Coronary artery (tissue), 2 donors: ENCODE data around the gene MCM3AP.

Source experiments
- DNase-seq: peaks from one replicate; pipeline ENCODE4 v3.0.0-alpha.2; 2017; ENCODE audit warnings: low spot score
- H3K27ac ChIP-seq, 2 donors: fragments of 200-600 bp; sonication (generic); one replicate each; pipeline ENCODE4 v1.5.1; 2016 to 2019
- H3K4me3 ChIP-seq: fragments of 200-600 bp; sonication (generic); 2 replicates; pipeline ENCODE4 v1.5.1; 2016; ENCODE audit warnings: mild to moderate bottlenecking, moderate library complexity
- TF ChIP-seq, protein P1 (sequence below): fragments of 200-600 bp; sonication (generic); IDR thresholded peaks from one replicate; pipeline ENCODE4 v1.5.1; 2019; ENCODE audit warnings: antibody characterized with exemption

Gene MCM3AP

GRCh38 chr21:46256501-46256994, 28.9 kb downstream of the MCM3AP start:
- Histone ChIP-seq H3K27ac (no peak overlapping the region), H3K4me3 (no peak overlapping the region)
- no peak for DNase-seq
- TF ChIP-seq, protein P1, sequence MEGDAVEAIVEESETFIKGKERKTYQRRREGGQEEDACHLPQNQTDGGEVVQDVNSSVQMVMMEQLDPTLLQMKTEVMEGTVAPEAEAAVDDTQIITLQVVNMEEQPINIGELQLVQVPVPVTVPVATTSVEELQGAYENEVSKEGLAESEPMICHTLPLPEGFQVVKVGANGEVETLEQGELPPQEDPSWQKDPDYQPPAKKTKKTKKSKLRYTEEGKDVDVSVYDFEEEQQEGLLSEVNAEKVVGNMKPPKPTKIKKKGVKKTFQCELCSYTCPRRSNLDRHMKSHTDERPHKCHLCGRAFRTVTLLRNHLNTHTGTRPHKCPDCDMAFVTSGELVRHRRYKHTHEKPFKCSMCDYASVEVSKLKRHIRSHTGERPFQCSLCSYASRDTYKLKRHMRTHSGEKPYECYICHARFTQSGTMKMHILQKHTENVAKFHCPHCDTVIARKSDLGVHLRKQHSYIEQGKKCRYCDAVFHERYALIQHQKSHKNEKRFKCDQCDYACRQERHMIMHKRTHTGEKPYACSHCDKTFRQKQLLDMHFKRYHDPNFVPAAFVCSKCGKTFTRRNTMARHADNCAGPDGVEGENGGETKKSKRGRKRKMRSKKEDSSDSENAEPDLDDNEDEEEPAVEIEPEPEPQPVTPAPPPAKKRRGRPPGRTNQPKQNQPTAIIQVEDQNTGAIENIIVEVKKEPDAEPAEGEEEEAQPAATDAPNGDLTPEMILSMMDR: no peak

DNA sequence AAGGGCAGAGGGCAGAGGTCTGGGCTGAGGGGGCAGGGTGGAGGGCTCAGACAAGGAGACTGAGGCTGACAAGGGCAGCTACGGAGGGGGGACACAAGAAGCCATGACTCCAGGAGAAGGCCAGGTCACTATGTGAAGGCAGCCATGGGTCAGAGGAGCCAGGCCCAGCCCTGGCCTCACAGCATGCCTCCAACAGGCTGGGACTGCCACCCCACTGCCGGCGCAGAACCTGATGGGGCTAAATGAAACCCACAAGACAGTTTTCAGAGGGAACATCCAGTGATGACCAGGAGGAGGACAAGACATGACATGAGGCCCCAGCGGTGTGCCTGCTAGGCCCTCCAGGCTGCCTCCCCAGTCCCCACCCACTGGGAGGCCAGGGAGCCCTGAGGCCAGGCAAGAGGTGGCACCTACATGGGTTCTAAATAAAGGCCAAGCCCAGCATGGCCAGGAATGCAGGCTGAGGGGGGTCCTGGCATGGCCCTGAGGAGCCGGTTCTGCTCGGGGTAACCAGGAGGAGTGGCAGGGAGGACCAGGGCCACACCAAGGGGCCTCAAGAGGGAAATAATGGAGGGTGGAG, 29.6 kb downstream of the MCM3AP start:
- H3K27ac ChIP-seq: no peak overlapping the region
- no peak for DNase-seq
- H3K4me3 ChIP-seq: no peak overlapping the region
- TF ChIP-seq, protein P1: no peak

DNA sequence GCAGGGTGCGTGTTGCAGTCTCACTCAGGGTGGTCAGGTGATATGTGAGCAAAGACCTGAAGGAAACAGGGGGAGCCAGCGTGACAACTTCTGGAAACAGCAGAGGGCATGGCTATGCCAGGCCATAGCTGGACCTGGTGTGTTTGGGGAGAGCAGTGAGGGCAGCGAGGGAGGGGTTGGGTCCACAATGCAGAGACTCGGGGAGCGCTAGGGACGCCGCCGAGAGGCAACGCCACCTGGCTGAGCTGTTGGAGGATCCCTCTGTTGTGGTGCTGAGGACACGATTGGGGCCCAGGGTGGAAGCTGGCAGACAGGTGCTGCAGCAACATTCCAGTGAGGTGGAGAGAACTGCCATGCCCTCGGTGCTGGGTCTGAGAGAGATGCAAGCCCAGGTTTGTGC, 30.2 kb downstream of the MCM3AP start:
- no peak overlapping the region for H3K27ac ChIP-seq
- TF ChIP-seq, protein P1: no peak
- no peak for DNase-seq
- no peak overlapping the region for H3K4me3 ChIP-seq

DNA sequence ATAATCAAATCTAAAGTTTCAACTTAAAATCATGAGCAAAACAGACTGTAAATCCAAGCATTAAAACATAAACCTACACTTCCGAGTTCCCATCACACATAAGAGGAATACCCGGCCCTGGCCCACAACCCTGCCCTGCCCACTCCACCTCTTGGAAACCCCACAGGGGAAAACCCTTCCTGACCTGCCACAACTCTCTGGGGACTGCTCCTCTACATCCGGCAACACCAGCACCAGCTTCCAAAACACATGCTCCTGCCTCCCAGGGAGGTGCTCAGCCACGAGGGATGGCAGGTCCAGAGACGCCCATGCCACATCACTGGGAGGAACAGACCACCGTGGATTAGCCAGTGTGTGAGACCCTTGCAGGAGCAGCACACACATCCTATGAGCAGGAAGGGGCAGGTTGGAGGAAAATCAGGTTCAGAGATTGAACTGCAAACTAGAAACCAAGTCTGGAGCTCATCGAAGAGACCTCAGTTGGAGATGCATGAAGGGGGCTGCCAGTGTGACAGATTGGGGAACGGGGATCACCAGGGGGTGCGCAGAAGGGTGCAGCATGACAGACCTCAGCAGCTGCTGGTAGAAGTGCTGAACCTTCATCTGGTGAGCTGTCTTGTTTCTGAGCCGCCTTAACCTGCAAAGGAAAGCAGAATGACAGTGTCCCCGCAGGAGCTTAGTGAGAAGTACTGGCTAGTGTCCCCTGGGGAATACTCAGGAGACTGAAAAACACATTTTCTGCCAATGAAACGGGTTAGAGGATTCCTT, 31.0 kb downstream of the MCM3AP start:
- no peak overlapping the region for H3K4me3 ChIP-seq
- TF ChIP-seq, protein P1: no peak
- DNase-seq: no peak
- no peak overlapping the region for H3K27ac ChIP-seq

- no peak for DNase-seq
- Histone ChIP-seq H3K27ac (no peak overlapping the region), H3K4me3 (no peak overlapping the region)
- TF ChIP-seq, protein P1: no peak
Measured at GRCh38 chr21:46253610-46254124, 31.7 kb downstream of the MCM3AP start.

- TF ChIP-seq, protein P1: no peak
- Histone ChIP-seq H3K27ac (no peak overlapping the region), H3K4me3 (no peak overlapping the region)
- no peak for DNase-seq
Measured at GRCh38 chr21:46252840-46253239, 32.6 kb downstream of the MCM3AP start.
